H1 (cell line): ENCODE data around the gene RAPGEF1. TPM values are rescaled to one million over a fixed set of nuclear protein-coding genes. Genes with fewer than 3 reads are reported as not detected.

Experiments used
- CTCF ChIA-PET: fragments of 300-600 bp; sonication (Branson Sonifier 250); formaldehyde crosslinking; loops from one replicate; lab custom pipeline; 2021; ENCODE audit not compliant: partially characterized antibody; lab: Charles Lee
- POLR2A ChIA-PET: fragments of 300-600 bp; sonication (Branson Sonifier 250); formaldehyde crosslinking; loops from one replicate; lab custom pipeline; 2021; ENCODE audit warnings: inconsistent platforms; ENCODE audit not compliant: partially characterized antibody; lab: Charles Lee
- DNase-seq, 2 experiments: peaks; one replicate each; pipeline versions ENCODE4 v3.0.0 to v3.0.0-alpha.2; 2010 to 2022; ENCODE audit warnings: low spot score in 2 of 2, low read depth in 1 of 2, mixed read lengths in 1 of 2
- FAIRE-seq: peaks from 2 replicates; lab custom pipeline; 2011; peaks lifted over from hg19 to GRCh38; lab: Jason Lieb, UNC
- H2AFZ ChIP-seq: 2 replicates; pipeline ENCODE4 v1.8.1; 2012; ENCODE audit warnings: low read length, inconsistent platforms
- H2AK5ac ChIP-seq: 2 replicates; pipeline ENCODE4 v1.6.1; 2013; ENCODE audit warnings: low read depth, low read length
- H2BK120ac ChIP-seq: replicated peaks from 2 replicates; pipeline ENCODE3; 2013; ENCODE audit warnings: low read depth, low read length, inconsistent platforms
- H2BK12ac ChIP-seq: 2 replicates; pipeline ENCODE4 v1.6.1; 2013; ENCODE audit warnings: low read depth, low read length
- H2BK15ac ChIP-seq: 2 replicates; pipeline ENCODE4 v1.6.1; 2013; ENCODE audit warnings: low read length
- H2BK20ac ChIP-seq: 2 replicates; pipeline ENCODE4 v1.6.1; 2013; ENCODE audit warnings: low read length
- H2BK5ac ChIP-seq: 2 replicates; pipeline ENCODE4 v1.6.1; 2013; ENCODE audit warnings: low read depth, low read length
- H3K14ac ChIP-seq: 2 replicates; pipeline ENCODE4 v1.6.1; 2013; ENCODE audit warnings: inconsistent platforms; ENCODE audit not compliant: insufficient read length
- H3K18ac ChIP-seq: 2 replicates; pipeline ENCODE4 v1.6.1; 2013; ENCODE audit warnings: low read length; ENCODE audit errors: extremely low read depth
- H3K23ac ChIP-seq: 2 replicates; pipeline ENCODE4 v1.6.1; 2013; ENCODE audit warnings: inconsistent platforms; ENCODE audit not compliant: insufficient read length
- H3K23me2 ChIP-seq: 2 replicates; pipeline ENCODE4 v1.6.1; 2013; ENCODE audit warnings: low read depth, low read length
- H3K27ac ChIP-seq: 2 replicates; pipeline ENCODE4 v1.6.1; 2011; ENCODE audit warnings: low read depth, low read length, inconsistent platforms
- H3K27me3 ChIP-seq, 4 experiments: replicated peaks in 1 of 4; 1 replicate in 1 of 4; 2 replicates in 3 of 4; pipeline versions ENCODE4 v1.6.1 to v1.8.1; 2011 to 2013; ENCODE audit warnings: low read length in 3 of 4, mild to moderate bottlenecking in 3 of 4, inconsistent platforms in 2 of 4, mixed read lengths in 2 of 4, moderate library complexity in 1 of 4; ENCODE audit not compliant: control insufficient read depth in 3 of 4, insufficient read depth in 3 of 4; ENCODE audit errors: extremely low read depth in 1 of 4
- H3K36me3 ChIP-seq, 4 experiments: 2 replicates each; pipeline versions ENCODE4 v1.6.1 to v1.8.1; 2011 to 2013; ENCODE audit warnings: mild to moderate bottlenecking in 4 of 4, low read length in 3 of 4, moderate library complexity in 2 of 4, control low read depth in 1 of 4, inconsistent platforms in 1 of 4; ENCODE audit not compliant: insufficient read depth in 4 of 4, control insufficient read depth in 2 of 4
- H3K4ac ChIP-seq: replicated peaks from 2 replicates; pipeline ENCODE3; 2013; ENCODE audit warnings: low read length, low read depth, mixed read lengths, inconsistent platforms; ENCODE audit not compliant: insufficient read length
- H3K4me1 ChIP-seq, 4 experiments: replicated peaks in 1 of 4; 1 replicate in 1 of 4; 2 replicates in 3 of 4; pipeline versions ENCODE4 v1.6.1 to v1.8.1; 2011 to 2013; ENCODE audit warnings: low read length in 3 of 4, inconsistent platforms in 2 of 4, mixed read lengths in 1 of 4; ENCODE audit not compliant: insufficient read depth in 4 of 4, control insufficient read depth in 3 of 4
- H3K4me2 ChIP-seq, 2 experiments: 2 replicates each; pipeline versions ENCODE4 v1.6.1 to v1.8.1; 2011 to 2013; ENCODE audit warnings: low read depth in 2 of 2, low read length in 2 of 2, control low read depth in 1 of 2, inconsistent platforms in 1 of 2, mild to moderate bottlenecking in 1 of 2; ENCODE audit not compliant: insufficient read depth in 1 of 2
- H3K4me3 ChIP-seq, 4 experiments: fragments of 200-600, 300-600 bp in 1 of 4; sonication (generic), shearing (Covaris generic), sonication (Bioruptor Twin) in 1 of 4; 2 replicates each; pipeline versions ENCODE4 v1.5.1 to v1.8.1; 2011 to 2016; ENCODE audit warnings: low read length in 4 of 4, low read depth in 3 of 4, control low read depth in 2 of 4, inconsistent platforms in 2 of 4, mild to moderate bottlenecking in 2 of 4, mixed read lengths in 1 of 4, moderate library complexity in 1 of 4; ENCODE audit not compliant: insufficient read depth in 2 of 4; ENCODE audit errors: extremely low read depth in 1 of 4
- H3K56ac ChIP-seq: replicated peaks from 2 replicates; pipeline ENCODE3; 2013; ENCODE audit warnings: low read depth, mild to moderate bottlenecking, mixed read lengths, low read length, inconsistent platforms; ENCODE audit not compliant: insufficient read length
- H3K79me1 ChIP-seq: 2 replicates; pipeline ENCODE4 v1.6.1; 2013; ENCODE audit warnings: low read depth, low read length, control low read depth
- H3K79me2 ChIP-seq, 2 experiments: 2 replicates each; pipeline versions ENCODE4 v1.6.1 to v1.8.1; 2012 to 2013; ENCODE audit warnings: low read length in 2 of 2, mild to moderate bottlenecking in 2 of 2, inconsistent platforms in 1 of 2; ENCODE audit not compliant: insufficient read depth in 2 of 2, control insufficient read depth in 1 of 2
- H3K9ac ChIP-seq, 4 experiments: replicated peaks in 1 of 4; 1 replicate in 1 of 4; 2 replicates in 3 of 4; pipeline versions ENCODE4 v1.6.1 to v1.8.1; 2011 to 2013; ENCODE audit warnings: low read depth in 3 of 4, low read length in 3 of 4, control low read depth in 2 of 4, mild to moderate bottlenecking in 2 of 4, moderate library complexity in 2 of 4, inconsistent platforms in 1 of 4; ENCODE audit errors: extremely low read depth in 1 of 4
- H3K9me3 ChIP-seq, 2 experiments: 2 replicates each; pipeline versions ENCODE4 v1.6.1 to v1.8.1; 2012 to 2013; ENCODE audit warnings: mild to moderate bottlenecking in 2 of 2, moderate library complexity in 2 of 2, control low read depth in 1 of 2, inconsistent platforms in 1 of 2, low read depth in 1 of 2, low read length in 1 of 2, mixed read lengths in 1 of 2; ENCODE audit not compliant: insufficient read depth in 2 of 2
- H4K20me1 ChIP-seq, 2 experiments: replicated peaks in 1 of 2; 2 replicates each; pipeline versions ENCODE3 to v1.8.1; 2011 to 2013; ENCODE audit warnings: inconsistent platforms in 2 of 2, low read length in 2 of 2, mild to moderate bottlenecking in 1 of 2; ENCODE audit not compliant: insufficient read depth in 2 of 2, control insufficient read depth in 1 of 2
- H4K5ac ChIP-seq: 2 replicates; pipeline ENCODE4 v1.6.1; 2013; ENCODE audit warnings: low read length, low read depth, mixed read lengths, inconsistent platforms; ENCODE audit not compliant: insufficient read length
- H4K8ac ChIP-seq: 2 replicates; pipeline ENCODE4 v1.8.0; 2013; ENCODE audit warnings: mild to moderate bottlenecking, moderate library complexity, low read length, inconsistent platforms; ENCODE audit not compliant: insufficient read depth; ENCODE audit errors: extremely low read depth
- H4K91ac ChIP-seq: replicated peaks from 2 replicates; pipeline ENCODE3; 2013; ENCODE audit warnings: low read length, mixed read lengths, inconsistent platforms; ENCODE audit not compliant: insufficient read length
- MAX ChIP-seq: IDR thresholded peaks from 2 replicates; pipeline ENCODE4 v1.6.1; 2012; ENCODE audit warnings: inconsistent platforms
- PHF8 ChIP-seq: fragments of 200-600 bp; sonication (generic); conservative IDR thresholded peaks from 2 replicates; pipeline ENCODE4 v1.7.1; 2012; ENCODE audit warnings: low read depth, mild to moderate bottlenecking, inconsistent platforms, low read length, moderate library complexity
- RFX5 ChIP-seq: IDR thresholded peaks from 2 replicates; pipeline ENCODE4 v1.6.1; 2011; ENCODE audit warnings: low read depth, low read length, improper control_type of control experiment, borderline replicate concordance
- SUZ12 ChIP-seq: fragments of 200-600 bp; sonication (generic); IDR thresholded peaks from 2 replicates; pipeline ENCODE4 v1.6.1; 2012; ENCODE audit warnings: mild to moderate bottlenecking, inconsistent platforms, low read length, moderate library complexity, mixed read lengths
- TEAD4 ChIP-seq: IDR thresholded peaks from 2 replicates; pipeline ENCODE4 v1.6.1; 2012; ENCODE audit warnings: low read depth, low read length, inconsistent platforms, mixed read lengths
- WGBS, 2 experiments: shearing (Covaris generic) in 1 of 2; methylation state at CpG; one replicate each; pipeline versions ENCODE4 v1.1.6 to v1.1.7; 2013 to 2015; ENCODE audit warnings: low lambda C conversion rate in 2 of 2, mixed read lengths in 2 of 2, inconsistent platforms in 1 of 2, low coverage in 1 of 2, missing lambda C conversion rate in 1 of 2; ENCODE audit not compliant: insufficient replicate concordance in 2 of 2, insufficient coverage in 1 of 2, insufficient read length in 1 of 2; ENCODE audit errors: extremely low coverage in 1 of 2, missing lambda C conversion rate in 1 of 2; 5-methylcytosine and 5-hydroxymethylcytosine counted together
- polyA plus RNA-seq, 7 experiments: library from polyadenylated mRNA; depleted of rRNA in 3 of 7; stranded (reverse) in 5 of 7; unstranded in 2 of 7; fragments of >200 nt in 5 of 7; fragments of 200-250 nt in 2 of 7; gene quantifications; 1 replicate in 5 of 7; 2 replicates in 1 of 7; 4 replicates in 1 of 7; pipeline versions ENCODE4 v1.2.1 to v1.2.3, GENCODE V29; 2011 to 2013; ENCODE audit warnings: missing spikeins in 2 of 7, mixed read lengths in 2 of 7
- total RNA-seq: library from RNA; stranded (reverse); fragmentation: NEBNext Ultra II Directional; extraction: Animal tissue kit (Norgen Biotek cat#: 25700); gene quantifications from 2 replicates; pipeline ENCODE4 v1.2.1, GENCODE V29; 2021

RAPGEF1 gene
- total and polyA plus RNA-seq, 2 of the 8 experiments (the other 6 are each of a cell fraction or from before 2014, with no cell fraction given) = 29.7 to 78.9 TPM

- H3K79me1 ChIP-seq = peaks cover 16% of the 10 kb centered on the region
- no peaks in the 10 kb centered on the region for H3K9me3 ChIP-seq
- no peak for DNase-seq
- H2BK12ac ChIP-seq = no peak overlapping the region
- H3K18ac ChIP-seq = no peak overlapping the region
- WGBS, 2 experiments = 80% methylated on average over 7 of the region's 7 CpGs; no CpG with 5 or more reads in 1 of the 2 experiments
- H2AFZ ChIP-seq = no peak overlapping the region
- H3K56ac ChIP-seq = no peak overlapping the region
- H3K4me3 ChIP-seq = no peak overlapping the region
- H4K91ac ChIP-seq = no peak overlapping the region
- no peak overlapping the region; a peak in 1 of 7 replicates for H3K9ac ChIP-seq
- no peak overlapping the region for H2BK120ac ChIP-seq
- H4K8ac ChIP-seq = no peak overlapping the region
- H3K23ac ChIP-seq = no peak overlapping the region
- CTCF ChIA-PET = interaction anchor here (0.7 to 3.8 kb wide), 14 partner anchors 9 to 203 kb away, joined by 3 to 16 read pairs (median 3); partner anchors contain the start of gene RAPGEF1
- no peaks in the 10 kb centered on the region for H3K23me2 ChIP-seq
- H3K79me2 ChIP-seq = peaks cover 0 to 90% of the 10 kb centered on the region in 2 experiments; a peak in 2 of 4 replicates
- no peaks in the 10 kb centered on the region for H3K27me3 ChIP-seq
- no peak overlapping the region for H2BK15ac ChIP-seq
- no peak overlapping the region for H2BK20ac ChIP-seq
- FAIRE-seq = no peak
- H2BK5ac ChIP-seq = no peak overlapping the region
- POLR2A ChIA-PET = interaction anchor here (1.3 kb wide), 1 partner anchor 20 kb away, joined by 3 read pairs; no protein-coding TSS in a partner anchor
- H3K4ac ChIP-seq = peak overlapping the region; percentile 15
- no peak overlapping the region for H3K27ac ChIP-seq
- H2AK5ac ChIP-seq = no peak overlapping the region
- H3K4me1 ChIP-seq = peaks cover 0 to 16% (median 7%) of the 10 kb centered on the region in 4 experiments; a peak in 6 of 7 replicates
- H3K4me2 ChIP-seq = no peak overlapping the region
- H4K5ac ChIP-seq = no peak overlapping the region
- H4K20me1 ChIP-seq = peaks cover 3 to 31% of the 10 kb centered on the region in 2 experiments
- H3K14ac ChIP-seq = no peak overlapping the region
- no peaks in the 10 kb centered on the region for H3K36me3 ChIP-seq
- no peak for TF ChIP-seq MAX
- TF ChIP-seq TEAD4 = no peak
- no peak for TF ChIP-seq PHF8
- no peak for TF ChIP-seq SUZ12
- no peak for TF ChIP-seq RFX5
Measured at GRCh38 chr9:131731237-131731636, 8.6 kb downstream of the RAPGEF1 start.
